A204.1 (cell line): ENCODE data around the gene SPNS3.

Source experiments
- FAIRE-seq: peaks from 2 replicates; lab custom pipeline; 2012; peaks lifted over from hg19 to GRCh38; lab: Jason Lieb, UNC

The SPNS3 gene

GRCh38 chr17:4433515-4434031 is at the start of gene SPNS3:
SPNS3 (plus strand) TSS chr17:4433940; CDS start chr17:4433968, 28 bp downstream.
- no peak for FAIRE-seq

- no peak for FAIRE-seq
Observed at GRCh38 chr17:4386406-4386805, 47.3 kb upstream of the SPNS3 start.

GRCh38 chr17:4387137-4387536 is 46.6 kb upstream of the SPNS3 start:
- no peak for FAIRE-seq

- FAIRE-seq: no peak
Observed at GRCh38 chr17:4389079-4389478, 44.7 kb upstream of the SPNS3 start.

GRCh38 chr17:4393806-4394205 is 39.9 kb upstream of the SPNS3 start:
- no peak for FAIRE-seq

- FAIRE-seq: no peak
Observed at GRCh38 chr17:4394208-4395110, 39.3 kb upstream of the SPNS3 start.

GRCh38 chr17:4395111-4395478 is 38.6 kb upstream of the SPNS3 start:
- no peak for FAIRE-seq

- no peak for FAIRE-seq
Observed at GRCh38 chr17:4397840-4398239, 35.9 kb upstream of the SPNS3 start.

GRCh38 chr17:4405038-4405669 is 28.6 kb upstream of the SPNS3 start:
- FAIRE-seq: no peak

GRCh38 chr17:4405699-4406098 is 28.0 kb upstream of the SPNS3 start:
- no peak for FAIRE-seq

- FAIRE-seq: no peak
Observed at GRCh38 chr17:4406386-4406785, 27.4 kb upstream of the SPNS3 start.

- FAIRE-seq: no peak
Observed at GRCh38 chr17:4407216-4407615, 26.5 kb upstream of the SPNS3 start.

GRCh38 chr17:4407851-4408250 is 25.9 kb upstream of the SPNS3 start:
- FAIRE-seq: no peak

GRCh38 chr17:4409659-4410058 is 24.1 kb upstream of the SPNS3 start:
- no peak for FAIRE-seq

- no peak for FAIRE-seq
Observed at GRCh38 chr17:4411201-4411600, 22.5 kb upstream of the SPNS3 start.

GRCh38 chr17:4412933-4413831 is 20.6 kb upstream of the SPNS3 start:
- FAIRE-seq: peak; percentile 58

GRCh38 chr17:4417129-4417667 is 16.5 kb upstream of the SPNS3 start:
- no peak for FAIRE-seq

GRCh38 chr17:4420692-4421131 is 13.0 kb upstream of the SPNS3 start:
- peak; percentile 85 for FAIRE-seq

- FAIRE-seq: no peak
Observed at GRCh38 chr17:4422864-4423263, 10.9 kb upstream of the SPNS3 start.

GRCh38 chr17:4425398-4425797 is 8.3 kb upstream of the SPNS3 start:
- FAIRE-seq: no peak

- FAIRE-seq: no peak
Observed at GRCh38 chr17:4426499-4427208, 7.1 kb upstream of the SPNS3 start.
